Hepatocyte (in vitro differentiated cells): Measurements from ENCODE around the gene LHX4.

ENCODE experiments used
- EZH2phosphoT487 ChIP-seq: fragments of 200-600 bp; sonication (generic); IDR thresholded peaks from one replicate; pipeline ENCODE4 v1.6.1; 2018; ENCODE audit warnings: antibody characterized with exemption, mild to moderate bottlenecking, low read depth, moderate library complexity; ENCODE audit not compliant: unreplicated experiment, severe bottlenecking
- TF ChIP-seq, protein P1 (sequence below): fragments of 200-600 bp; sonication (generic); IDR thresholded peaks from 2 replicates; pipeline ENCODE4 v1.5.1; 2016; ENCODE audit warnings: antibody characterized with exemption, mild to moderate bottlenecking; ENCODE audit not compliant: poor library complexity

DNA sequence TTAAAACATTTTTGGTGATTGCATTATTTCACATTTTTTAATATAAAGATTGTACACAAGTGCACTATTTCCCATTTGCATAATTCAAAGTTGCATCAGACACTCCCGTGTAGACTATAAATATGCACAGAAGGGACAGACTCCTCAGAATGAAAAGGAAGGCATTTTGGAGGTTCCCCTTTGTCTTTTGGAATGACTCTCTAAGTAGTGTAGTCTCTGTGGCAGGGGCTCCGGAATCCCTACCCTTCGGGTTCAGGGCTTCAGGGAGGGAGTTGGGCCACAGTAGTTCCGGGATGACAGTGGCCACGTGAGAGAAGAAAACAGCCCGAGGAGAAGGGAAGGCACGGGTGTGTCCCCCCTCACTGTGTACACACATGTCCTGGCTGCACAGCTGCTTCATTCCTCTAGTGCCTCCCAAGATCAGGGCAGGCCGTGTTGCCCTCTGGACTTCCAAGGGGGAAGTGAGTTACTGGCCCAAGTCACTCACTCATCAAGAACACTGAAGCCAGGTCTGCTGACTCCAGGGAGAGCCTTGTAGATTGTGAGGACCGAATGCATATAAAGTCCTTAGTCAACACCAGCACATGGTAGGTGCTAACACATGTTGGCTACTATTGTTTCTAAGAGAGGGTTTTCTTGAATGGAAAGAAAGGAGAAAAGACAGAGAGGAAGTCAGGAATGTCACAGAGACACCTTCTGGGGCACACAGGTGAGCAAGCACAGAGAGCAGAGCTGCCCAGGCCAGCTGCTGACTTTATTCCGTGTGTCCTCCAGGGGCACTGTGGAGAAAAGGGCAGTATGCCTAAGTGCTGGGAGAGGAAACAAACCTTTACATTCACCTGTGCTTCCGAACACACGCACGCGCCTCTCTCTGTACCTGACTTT is 39.8 kb downstream of the LHX4 start:
- TF ChIP-seq, protein P1, sequence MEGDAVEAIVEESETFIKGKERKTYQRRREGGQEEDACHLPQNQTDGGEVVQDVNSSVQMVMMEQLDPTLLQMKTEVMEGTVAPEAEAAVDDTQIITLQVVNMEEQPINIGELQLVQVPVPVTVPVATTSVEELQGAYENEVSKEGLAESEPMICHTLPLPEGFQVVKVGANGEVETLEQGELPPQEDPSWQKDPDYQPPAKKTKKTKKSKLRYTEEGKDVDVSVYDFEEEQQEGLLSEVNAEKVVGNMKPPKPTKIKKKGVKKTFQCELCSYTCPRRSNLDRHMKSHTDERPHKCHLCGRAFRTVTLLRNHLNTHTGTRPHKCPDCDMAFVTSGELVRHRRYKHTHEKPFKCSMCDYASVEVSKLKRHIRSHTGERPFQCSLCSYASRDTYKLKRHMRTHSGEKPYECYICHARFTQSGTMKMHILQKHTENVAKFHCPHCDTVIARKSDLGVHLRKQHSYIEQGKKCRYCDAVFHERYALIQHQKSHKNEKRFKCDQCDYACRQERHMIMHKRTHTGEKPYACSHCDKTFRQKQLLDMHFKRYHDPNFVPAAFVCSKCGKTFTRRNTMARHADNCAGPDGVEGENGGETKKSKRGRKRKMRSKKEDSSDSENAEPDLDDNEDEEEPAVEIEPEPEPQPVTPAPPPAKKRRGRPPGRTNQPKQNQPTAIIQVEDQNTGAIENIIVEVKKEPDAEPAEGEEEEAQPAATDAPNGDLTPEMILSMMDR, result peak; percentile 33
- TF ChIP-seq EZH2phosphoT487, result no peak
